Loucy (cell line): ENCODE results near the gene GSK3B.

Experiments used
- EZH2phosphoT487 ChIP-seq: fragments of 200-600 bp; IDR thresholded peaks from 2 replicates; pipeline ENCODE4 v1.6.1; 2018; ENCODE audit warnings: antibody characterized with exemption, mild to moderate bottlenecking, moderate library complexity, borderline replicate concordance
- TF ChIP-seq, protein P1 (sequence below): fragments of 200-600 bp; sonication (generic); conservative IDR thresholded peaks from 2 replicates; pipeline ENCODE4 v1.5.1; 2014; ENCODE audit warnings: mild to moderate bottlenecking, antibody characterized with exemption, low read length

DNA sequence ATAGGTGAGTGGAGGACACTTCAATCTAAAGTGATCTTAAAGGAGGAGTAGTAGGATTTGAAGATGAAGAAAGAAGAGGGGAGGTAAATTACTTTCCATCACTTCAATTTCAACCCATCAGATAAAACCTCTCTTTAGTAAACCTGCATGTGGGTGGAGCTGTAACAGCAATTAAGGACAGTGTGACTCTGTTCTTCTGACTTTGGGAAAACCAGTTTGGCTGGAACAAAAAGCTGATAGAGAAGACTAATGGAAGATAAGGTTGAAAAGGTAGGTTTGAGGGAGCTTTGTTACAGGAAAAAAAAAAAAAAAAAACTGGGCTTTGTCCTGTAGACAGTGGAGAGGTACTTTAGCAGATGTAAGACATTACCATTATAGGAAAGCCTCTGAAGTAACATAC is 4.5 kb upstream of the GSK3B start:
- TF ChIP-seq, protein P1, sequence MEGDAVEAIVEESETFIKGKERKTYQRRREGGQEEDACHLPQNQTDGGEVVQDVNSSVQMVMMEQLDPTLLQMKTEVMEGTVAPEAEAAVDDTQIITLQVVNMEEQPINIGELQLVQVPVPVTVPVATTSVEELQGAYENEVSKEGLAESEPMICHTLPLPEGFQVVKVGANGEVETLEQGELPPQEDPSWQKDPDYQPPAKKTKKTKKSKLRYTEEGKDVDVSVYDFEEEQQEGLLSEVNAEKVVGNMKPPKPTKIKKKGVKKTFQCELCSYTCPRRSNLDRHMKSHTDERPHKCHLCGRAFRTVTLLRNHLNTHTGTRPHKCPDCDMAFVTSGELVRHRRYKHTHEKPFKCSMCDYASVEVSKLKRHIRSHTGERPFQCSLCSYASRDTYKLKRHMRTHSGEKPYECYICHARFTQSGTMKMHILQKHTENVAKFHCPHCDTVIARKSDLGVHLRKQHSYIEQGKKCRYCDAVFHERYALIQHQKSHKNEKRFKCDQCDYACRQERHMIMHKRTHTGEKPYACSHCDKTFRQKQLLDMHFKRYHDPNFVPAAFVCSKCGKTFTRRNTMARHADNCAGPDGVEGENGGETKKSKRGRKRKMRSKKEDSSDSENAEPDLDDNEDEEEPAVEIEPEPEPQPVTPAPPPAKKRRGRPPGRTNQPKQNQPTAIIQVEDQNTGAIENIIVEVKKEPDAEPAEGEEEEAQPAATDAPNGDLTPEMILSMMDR, result no peak
- no peak for TF ChIP-seq EZH2phosphoT487
